Measurements from ENCODE around the gene IZUMO4.

DNA sequence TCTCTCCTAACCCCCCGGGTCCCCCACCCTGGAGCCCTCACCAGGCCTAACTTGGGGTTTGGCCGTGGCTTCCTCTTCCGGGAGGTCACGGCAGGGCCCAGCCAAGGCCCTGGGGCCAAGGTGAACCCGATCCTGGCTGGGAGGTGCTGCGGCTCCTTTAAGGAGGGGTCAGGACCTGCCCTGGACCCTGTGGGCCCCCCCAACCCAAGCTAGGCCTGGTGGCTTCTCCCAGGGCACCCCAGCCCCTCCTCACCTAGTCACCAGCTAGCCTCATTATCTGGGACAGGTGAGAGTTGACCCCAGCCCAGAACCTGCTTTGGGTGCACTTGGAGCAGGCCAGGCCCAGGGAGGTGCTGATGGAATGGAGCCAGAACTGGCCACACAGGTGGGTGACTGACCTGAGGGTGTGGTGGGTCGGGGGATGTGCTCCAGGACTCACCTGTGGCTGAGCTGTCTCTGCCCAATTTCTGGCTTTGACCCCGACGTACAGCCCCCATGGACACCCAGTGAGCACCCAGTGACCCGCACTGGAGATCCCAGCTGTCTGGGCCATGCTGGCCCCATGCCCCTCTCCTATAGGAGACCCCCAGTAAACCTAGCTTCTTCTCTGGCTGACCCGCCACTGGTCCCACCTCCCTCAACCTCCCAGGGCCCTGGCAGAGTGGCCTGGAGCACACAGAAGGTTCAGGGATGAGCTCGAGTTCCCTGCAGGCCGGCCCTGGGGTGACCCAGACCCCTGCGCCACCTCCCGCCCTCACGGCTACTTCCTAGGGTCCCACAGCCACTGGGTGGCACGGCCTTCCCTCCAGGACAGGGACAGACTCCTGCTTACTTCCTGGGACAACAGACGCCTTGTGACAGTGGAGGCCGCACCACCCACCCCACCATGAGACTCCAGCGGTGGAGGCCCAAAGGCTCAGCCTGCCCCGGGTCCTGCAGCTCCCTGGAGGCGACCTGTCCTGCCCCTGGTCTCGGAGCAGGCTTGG lies 38.9 kb upstream of the IZUMO4 start:
- TF ChIP-seq POLR2A (IDR thresholded peaks at IDR 0.05; ENCODE audit: low read depth, low read length) (no peak), TAF1 (IDR thresholded peaks at IDR 0.05; ENCODE audit: borderline replicate concordance, low read depth, low read length) (no peak), POLR2AphosphoS5 (IDR thresholded peaks at IDR 0.05; ENCODE audit: low read depth, low read length) (no peak)

Measured in GM12892 (cell line).